Measurements from ENCODE around the gene SENP7.
"Not testable (repeated sequence)": the region's sequence is repeated elsewhere in the genome, so short reads cannot be mapped to it uniquely, and the experiment has no call there.

DNA sequence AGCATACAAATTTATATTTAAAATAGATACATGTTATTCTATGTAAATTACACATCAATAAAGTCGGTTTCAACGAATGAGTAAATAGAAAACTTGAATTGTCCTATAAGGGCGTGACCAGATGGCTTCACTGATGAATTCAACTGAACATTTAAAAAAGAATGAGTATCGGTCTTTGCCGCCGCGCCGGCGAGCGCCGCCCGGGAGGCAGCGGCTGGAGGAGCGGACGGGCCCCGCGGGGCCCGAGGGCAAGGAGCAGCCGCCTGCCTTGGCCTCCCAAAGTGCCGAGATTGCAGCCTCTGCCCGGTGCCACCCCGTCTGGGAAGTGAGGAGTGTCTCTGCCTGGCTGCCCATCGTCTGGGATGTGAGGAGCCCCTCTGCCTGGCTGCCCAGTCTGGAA, 74.4 kb downstream of the SENP7 start:
- TF ChIP-seq, protein P1, sequence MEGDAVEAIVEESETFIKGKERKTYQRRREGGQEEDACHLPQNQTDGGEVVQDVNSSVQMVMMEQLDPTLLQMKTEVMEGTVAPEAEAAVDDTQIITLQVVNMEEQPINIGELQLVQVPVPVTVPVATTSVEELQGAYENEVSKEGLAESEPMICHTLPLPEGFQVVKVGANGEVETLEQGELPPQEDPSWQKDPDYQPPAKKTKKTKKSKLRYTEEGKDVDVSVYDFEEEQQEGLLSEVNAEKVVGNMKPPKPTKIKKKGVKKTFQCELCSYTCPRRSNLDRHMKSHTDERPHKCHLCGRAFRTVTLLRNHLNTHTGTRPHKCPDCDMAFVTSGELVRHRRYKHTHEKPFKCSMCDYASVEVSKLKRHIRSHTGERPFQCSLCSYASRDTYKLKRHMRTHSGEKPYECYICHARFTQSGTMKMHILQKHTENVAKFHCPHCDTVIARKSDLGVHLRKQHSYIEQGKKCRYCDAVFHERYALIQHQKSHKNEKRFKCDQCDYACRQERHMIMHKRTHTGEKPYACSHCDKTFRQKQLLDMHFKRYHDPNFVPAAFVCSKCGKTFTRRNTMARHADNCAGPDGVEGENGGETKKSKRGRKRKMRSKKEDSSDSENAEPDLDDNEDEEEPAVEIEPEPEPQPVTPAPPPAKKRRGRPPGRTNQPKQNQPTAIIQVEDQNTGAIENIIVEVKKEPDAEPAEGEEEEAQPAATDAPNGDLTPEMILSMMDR (IDR thresholded peaks at IDR 0.05): not testable (repeated sequence)
- TF ChIP-seq, protein P2, sequence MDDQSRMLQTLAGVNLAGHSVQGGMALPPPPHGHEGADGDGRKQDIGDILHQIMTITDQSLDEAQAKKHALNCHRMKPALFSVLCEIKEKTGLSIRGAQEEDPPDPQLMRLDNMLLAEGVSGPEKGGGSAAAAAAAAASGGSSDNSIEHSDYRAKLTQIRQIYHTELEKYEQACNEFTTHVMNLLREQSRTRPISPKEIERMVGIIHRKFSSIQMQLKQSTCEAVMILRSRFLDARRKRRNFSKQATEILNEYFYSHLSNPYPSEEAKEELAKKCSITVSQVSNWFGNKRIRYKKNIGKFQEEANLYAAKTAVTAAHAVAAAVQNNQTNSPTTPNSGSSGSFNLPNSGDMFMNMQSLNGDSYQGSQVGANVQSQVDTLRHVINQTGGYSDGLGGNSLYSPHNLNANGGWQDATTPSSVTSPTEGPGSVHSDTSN (IDR thresholded peaks at IDR 0.05): not testable (repeated sequence)

Measured in SK-N-SH (cell line).